GM12874 (cell line): ENCODE measurements around the gene ACOT12.

Experiments used
- CTCF ChIP-seq: IDR thresholded peaks from 2 replicates; pipeline ENCODE4 v1.5.1; 2011; ENCODE audit warnings: low read depth, mild to moderate bottlenecking, control low read depth, low read length, moderate library complexity; ENCODE audit not compliant: insufficient read depth

The ACOT12 gene

DNA sequence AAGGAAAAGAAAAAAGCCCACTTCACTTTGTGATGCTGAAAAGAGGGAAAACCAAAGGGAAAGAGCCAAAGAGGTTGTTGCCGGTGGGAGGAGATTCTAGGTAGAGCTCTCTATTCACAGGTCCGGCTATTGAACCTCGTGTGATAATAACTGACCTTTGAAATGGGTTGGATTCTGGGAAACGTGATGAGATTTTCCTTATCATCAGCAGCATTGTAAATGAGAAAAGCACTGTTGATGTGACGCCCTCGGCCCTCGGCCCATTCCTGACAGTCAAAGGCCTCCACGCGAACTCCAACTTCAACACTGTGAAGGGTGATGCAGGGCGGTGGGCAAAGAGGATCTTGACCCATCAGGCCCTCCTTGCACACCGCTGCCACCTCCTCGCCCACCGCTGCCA lies 49.2 kb downstream of the ACOT12 start:
- no peak for TF ChIP-seq CTCF

- no peak for TF ChIP-seq CTCF
These were observed 56.1 kb downstream of the ACOT12 start for GRCh38 chr5:81337803-81338202.

DNA sequence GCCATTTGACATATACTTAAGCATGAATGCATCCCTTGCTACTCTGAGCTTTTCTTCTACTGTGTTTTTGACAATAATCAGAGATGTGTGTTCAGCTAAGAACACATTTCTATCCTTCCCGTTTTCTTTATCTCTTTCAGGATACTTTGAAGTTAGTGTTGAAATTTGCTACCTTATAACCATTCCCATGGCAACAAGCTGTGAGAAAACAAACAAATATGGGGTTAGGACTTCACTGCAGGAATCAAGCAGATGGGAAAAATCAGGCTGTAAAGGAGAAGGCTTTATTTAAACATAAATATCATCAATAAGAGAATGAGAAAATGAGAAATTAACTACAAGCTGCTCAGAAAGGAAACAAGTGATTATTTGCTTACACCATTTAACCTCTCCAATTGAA lies 57.4 kb downstream of the ACOT12 start:
- TF ChIP-seq CTCF: no peak

DNA sequence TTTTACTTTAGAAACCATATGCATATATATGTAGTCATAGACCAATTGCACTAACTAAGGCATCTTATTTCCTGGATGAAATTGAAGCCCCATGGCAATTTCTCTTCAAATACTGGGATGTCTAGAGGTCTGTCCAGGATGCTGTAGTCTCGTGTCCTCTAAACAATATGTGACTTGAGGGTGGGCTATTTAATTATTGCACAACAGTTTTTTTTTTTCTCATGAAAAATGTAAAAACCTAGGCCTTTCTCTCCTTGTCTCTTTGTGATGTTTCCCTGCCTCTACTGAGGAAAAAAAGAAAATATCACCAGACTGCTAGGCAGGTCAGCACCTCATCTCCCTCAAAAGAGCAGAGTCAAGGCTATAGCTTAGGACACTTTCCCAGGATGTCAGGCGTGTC lies 58.0 kb downstream of the ACOT12 start:
- no peak for TF ChIP-seq CTCF

DNA sequence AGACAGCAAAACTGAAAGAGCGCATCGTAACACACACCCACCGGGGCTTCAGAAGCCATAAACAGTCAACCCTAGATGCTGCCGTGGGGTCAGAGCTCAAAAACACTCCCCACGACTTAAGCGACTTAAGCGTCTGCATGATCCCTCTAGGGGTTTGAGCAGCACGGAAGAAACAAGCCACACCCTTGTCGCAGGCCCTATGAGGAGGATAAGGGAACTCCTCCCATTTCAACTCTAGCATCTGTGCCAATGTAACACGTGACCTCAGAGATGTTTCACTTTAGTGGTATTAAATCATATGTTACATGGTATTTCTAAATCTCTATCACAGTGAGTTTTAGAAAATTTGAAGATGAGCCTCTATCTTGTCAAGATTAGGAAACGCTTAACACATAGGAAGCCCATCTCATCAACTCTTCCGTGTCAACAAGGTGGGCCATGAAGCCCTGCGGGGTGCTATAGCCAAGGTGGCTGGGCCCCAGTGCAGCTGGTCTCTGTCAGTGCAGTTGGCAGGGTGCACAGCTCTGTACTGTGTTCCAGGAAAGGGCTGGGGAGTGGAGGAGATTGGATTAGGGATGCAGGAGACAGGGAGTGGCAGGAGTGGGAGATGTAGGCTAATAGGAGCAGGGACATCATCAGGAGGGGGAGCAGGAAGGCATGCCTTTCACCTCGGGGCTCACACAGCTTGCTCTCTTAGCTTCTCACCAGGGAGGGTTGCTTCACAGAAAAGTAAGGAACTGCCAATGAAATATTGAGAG lies 59.5 kb downstream of the ACOT12 start:
- no peak for TF ChIP-seq CTCF

DNA sequence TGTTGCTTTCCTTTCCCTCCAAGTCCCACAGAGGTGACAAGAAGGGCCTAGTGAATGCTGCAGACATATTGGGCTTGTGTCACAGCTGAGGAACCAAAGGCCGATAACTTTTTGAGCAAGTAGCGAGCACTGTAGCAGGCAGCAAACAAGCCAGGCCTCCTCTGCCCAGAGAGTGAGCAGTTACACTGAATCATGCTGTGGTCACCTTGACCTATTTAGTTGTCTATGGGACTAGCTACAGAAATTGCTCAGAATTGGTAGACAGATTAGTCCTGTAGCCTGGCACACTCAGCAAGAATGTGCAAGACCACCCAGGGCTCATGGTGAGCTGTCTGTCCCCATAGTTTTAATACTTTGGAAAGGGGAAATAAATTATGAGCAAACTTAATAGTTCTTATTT lies 67.4 kb downstream of the ACOT12 start:
- TF ChIP-seq CTCF: no peak

DNA sequence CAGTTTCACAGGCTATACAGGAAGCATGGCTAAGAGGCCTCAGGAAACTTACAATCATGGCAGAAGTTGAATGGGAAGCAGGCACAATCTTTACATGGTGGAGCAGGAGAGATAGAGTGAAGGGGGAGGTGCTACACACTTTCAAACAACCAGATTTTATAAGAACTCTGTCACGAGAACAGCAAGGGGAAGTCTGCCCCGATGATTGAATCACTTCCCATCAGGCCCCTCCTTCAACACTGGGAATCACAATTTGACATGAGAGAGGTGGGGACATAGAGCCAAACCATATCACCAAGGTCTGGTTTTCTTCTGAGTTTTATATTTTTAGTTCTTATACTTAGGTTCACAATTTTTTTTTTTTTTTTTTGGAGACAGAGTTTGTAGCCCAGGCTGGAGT lies 76.4 kb downstream of the ACOT12 start:
- TF ChIP-seq CTCF: no peak
